Activated CD8-positive, alpha-beta memory T cell treated with anti-CD3 and anti-CD28 coated beads for 4 hours (primary cell): ENCODE results near the gene STK32C.

Source experiments
- DNase-seq, 2 donors: peaks; one replicate each; pipeline ENCODE4 v3.0.0-alpha.2; 2020; ENCODE audit warnings: low read depth in 2 of 2

STK32C gene

DNA sequence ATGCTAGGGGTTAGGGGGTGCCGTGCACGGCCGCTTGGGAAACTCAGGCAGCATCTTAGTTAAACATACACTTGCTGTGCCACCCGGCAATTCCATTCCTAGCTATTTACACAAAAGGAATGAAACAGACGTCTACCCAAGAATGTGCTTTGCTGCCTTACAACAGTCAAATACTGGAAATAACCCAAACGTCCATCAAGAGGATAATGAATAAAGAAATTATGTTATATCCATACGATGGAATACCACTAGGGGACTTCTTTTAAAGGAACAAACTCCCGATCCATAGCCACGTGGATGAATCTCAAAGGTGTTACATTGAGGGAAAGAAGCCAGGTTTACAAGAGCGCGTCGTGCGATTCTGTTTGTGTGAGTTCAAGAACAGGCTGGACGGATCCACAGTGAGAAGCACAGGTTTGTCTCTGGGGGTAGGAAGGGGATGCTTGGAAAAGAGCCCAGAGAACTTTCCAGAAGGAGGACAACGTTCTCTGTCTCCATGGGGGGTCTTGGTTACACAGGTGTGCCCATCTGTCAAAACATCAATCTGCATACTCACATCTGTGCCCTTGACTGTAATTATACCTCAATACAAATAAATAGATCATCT lies 41.8 kb downstream of the STK32C start:
- no peak for DNase-seq

GRCh38 chr10:132264966-132265889 lies 42.5 kb downstream of the STK32C start:
- DNase-seq, result no peak

DNA sequence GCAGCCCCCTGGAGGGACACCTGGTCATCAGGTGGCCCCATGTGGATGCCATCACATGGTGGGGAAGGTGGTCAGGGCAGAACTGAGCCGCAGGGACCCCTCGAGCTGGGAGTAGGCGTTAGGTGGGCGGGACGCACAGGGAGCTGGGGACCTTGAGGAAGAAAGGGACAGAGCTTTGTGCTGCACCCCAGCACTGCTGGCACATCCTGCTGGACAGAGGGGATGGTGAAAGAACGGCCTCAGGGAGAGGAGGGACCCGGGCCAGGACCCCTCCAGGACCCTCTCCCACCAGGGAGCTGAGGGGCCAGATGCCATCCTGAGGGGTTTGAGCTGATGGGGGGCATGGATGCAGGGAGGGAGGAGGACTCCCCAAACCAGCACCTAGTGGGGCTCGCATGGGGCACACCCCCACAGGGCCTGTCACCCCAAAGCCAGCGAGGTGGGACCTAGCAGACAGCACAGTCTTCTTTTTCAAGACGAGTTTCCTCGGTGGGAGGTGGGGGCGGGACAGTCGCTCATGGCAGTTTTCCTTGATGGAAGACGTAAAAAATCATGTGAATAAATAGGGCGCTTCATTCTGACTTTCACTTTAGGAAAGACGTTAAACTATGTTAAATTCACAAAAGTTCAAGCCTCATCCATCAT lies 43.3 kb downstream of the STK32C start:
- DNase-seq, result no peak

DNA sequence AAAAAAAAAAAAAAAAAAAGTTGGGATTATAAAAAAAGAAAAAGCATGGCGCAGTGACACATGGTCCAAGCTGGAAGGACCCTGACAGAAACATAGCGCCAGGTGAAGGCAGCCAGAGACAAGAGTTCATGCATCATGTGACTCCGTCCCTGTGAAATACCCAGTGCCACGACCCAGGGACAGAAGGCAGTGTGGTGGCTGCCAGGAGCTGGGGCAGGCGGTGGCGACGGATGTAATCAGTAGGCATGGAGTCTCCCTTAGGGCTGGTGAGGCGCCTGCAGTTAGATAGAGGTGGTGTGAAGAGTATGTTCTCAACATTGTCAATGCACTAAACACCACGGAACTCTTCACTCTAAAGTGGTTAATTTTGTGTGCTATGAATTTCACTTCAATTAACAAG lies 43.9 kb downstream of the STK32C start:
- no peak for DNase-seq

DNA sequence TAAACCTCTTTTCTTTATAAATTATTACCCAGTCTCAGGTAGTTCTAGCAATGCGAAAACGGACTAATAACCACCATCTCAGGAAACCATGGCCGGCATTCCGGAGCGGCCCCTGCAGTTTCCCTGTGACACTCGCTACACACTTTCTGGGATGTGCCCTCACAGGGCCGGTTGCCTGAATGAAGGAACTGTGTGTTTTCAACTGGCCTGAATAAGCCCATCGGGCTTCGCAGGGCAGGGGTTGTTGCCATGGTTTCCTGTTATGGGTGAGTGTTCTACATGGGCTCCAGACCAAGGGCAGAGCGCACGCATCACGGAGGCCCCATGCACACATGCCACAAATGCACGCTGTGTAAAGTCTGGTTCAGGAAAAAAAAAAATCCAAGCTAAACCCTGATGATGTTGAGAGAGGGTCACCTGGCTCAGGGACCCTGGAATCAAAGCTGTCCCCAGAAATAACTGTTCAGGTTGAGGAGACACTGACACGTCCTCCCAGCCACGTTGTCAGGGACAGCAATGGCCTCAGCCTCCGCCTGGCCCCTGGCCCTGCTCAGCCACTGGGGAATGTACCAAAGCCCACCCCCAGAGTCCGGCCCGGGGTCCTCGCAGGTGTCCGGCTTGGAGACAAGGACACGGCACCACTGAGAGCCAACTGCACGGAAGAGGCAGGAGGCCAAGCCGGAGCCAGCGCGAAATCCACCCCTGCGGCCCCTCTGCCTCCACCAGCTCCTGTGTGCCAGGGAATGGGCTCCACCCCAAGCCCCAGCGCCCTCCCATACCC lies 47.9 kb downstream of the STK32C start:
- no peak for DNase-seq

- DNase-seq, result no peak
These were observed 49.3 kb downstream of the STK32C start for GRCh38 chr10:132258423-132258822.

GRCh38 chr10:132257907-132258306 lies 49.8 kb downstream of the STK32C start:
- no peak for DNase-seq

DNA sequence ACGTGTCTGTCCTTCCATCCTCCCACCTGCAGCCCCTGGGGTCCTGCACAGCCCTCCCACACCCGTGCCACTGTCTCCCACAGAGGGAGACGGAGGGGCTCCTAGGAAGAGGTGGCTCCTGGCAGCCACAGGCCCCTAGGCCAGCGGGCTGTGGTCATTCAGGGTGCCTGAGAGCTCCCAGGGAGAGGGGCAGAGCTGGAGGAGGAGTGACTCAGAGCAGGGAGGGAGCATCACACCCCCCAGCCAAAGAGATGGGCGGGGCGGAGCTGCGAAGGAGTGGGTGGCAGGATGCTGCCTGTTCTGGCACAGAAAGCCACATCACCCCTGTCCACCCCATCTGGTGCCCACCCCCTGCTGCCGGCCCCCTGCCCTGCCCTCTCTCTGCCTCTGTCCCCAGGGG lies 50.5 kb downstream of the STK32C start:
- DNase-seq, result peak; percentile 16 to 26

DNA sequence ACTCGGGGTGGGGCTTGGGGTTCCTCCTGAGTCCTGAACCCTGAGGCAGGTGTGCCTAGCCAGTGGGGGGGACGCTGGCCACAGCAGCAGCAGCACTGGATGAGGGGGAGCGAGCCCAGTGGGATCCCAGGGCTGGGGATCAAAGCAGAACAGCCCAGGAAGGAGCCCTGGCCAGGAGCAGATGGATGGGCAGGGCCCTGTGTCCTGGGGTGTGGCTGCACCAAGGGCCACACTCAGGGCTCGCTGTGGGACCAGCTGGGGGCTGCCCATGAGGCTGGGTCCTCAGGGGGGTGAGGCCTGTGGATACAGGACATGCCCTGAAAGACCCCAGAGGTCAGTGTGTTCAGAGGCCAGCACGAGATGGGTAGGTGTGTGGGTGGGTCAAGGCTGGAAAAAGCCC lies 50.9 kb downstream of the STK32C start:
- DNase-seq, result no peak

DNA sequence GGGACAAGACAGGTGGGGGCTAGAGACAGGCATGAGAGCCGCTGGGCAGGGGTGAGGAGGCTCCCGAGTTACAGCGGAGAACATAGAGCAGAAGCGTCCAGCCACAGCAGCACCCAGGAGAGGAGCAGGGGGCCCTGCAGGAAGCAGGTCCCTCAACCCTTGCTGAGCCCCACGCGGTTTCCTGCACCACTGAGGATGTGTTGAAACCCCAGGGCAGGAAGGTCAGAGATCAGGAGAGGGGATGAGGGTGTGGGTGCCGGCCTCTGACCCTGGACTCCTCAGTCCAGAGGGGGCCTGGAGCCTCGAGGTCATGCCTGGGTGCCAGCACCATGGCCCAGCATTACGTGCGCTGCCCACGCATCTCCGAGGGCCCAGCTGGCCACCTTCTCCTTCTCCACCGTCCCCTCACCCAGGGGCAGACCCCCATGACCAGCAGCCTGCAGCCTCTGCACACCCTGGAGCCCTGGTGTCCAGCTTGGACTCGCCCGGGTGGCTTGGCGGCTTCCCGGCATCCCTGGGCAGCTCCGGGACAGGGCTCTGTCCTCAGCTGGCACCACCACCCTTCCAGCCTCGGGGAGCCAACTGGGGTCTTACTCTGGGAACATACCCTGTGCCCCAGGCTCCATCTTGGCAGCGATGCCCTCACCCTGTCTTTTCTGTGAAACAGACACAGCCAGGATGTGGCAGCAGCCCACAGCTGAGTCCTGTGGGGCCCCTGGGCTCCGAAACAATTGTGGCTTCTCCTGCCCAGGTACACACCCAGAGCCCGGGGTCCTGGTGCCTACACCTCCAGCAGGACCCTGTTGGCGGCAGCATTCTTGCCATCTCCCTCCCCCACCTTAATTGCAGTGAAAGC lies 52.0 kb downstream of the STK32C start:
- no peak for DNase-seq

DNA sequence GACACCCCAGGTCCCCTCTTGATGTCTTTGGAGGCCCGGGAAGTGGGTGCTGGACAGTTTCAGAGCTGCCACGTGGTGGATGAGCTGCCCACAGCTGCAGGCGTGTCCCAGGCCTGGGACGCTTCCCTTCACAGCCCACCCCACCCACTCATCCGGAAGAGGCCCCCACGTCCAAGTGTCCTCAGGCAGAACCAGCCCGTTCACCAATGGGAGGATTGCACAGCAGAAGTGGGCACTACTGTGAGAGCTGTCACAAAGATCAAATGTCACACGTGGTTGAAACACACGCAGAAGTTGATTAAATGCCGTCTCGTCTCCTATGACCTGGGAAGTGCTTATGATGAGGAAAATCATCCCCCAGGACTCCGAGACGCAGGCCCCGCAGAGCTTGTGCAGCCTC lies 52.9 kb downstream of the STK32C start:
- no peak for DNase-seq

GRCh38 chr10:132253092-132253687 lies 54.6 kb downstream of the STK32C start:
- DNase-seq, result no peak

DNA sequence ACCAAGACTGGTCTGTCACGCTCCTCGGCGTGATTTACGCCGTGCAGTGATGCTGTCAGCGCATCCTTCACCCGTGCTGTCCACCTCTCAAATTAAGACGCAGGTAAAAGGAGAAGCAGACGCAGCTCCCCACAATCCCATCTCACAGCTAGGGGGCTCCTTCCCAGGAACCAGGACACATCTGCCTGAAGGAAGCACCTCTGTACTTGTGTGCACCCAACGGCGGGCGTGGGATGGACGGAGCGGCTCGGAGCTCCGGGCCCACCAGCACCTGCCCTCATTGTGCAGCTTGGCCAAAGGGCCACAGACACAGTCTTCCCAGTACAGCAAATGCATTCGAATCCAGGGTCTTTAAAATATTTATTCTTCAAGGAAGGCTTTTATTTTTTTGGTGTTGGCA lies 55.3 kb downstream of the STK32C start:
- DNase-seq, result no peak

DNA sequence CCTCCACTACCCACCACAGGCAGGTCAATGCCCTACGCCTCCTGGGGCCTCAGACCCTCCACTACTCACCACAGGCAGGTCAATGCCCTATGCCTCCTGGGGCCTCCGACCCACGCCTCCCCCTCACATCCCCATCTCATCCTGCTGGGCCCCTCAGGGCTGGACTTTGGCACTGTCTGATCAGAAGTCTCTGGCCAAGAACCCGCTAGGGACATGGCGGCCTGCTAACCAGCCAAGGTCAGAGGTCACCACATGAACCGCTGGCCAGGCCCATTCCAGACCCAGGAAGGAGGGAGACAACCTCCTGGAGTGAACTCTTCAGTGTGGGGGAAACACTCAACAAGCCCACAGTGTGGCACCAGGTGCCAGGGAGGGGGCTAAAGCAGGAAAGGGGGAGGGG lies 55.8 kb downstream of the STK32C start:
- DNase-seq, result no peak

DNA sequence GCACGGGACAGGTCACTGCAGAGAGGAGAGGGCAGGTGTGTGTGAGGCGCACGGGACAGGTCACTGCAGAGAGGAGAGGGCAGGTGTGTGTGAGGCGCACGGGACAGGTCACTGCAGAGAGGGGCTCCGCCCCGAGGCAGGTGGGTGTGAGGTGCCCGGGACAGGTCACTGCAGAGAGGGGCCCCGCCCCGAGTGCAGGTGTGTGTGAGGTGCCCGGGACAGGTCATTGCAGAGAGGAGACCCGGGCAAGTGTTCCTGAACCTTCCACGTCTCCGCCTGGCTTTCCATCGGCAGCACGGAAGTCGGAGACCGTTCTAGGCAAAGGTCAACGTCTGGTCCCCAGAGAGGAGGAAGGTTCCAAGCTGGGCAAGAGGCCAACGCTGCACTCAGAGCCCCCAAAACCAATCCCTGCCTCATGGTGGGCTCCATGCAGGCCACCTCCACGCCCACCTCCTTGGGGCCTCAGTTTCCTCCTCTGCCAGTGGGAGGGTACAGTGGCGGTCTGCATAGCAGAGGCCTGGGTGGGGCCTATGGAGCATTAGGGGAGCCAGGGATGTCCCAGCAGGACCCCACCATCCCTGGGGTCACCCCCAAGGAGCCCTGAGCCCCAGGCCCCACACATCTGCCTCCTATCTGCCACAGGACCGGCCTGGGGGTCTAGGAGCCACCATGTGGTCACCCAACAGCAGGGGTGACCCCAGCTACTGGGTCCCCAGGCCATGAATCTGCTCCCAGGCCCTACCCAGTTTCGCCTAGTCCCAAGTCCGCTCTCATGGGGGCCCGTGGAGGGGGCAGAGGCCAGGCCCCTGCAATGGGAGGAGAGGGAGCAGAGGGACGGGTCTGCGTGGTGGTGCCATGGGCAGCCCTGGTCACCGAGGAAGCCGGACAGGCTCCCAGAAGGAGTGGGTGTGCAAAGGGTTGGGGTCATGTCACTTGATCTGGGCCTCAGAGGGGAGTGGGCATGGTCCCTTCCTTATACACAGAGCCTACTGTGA lies 57.0 kb downstream of the STK32C start:
- DNase-seq, result no peak

GRCh38 chr10:132249824-132250375 lies 57.9 kb downstream of the STK32C start:
- no peak for DNase-seq

DNA sequence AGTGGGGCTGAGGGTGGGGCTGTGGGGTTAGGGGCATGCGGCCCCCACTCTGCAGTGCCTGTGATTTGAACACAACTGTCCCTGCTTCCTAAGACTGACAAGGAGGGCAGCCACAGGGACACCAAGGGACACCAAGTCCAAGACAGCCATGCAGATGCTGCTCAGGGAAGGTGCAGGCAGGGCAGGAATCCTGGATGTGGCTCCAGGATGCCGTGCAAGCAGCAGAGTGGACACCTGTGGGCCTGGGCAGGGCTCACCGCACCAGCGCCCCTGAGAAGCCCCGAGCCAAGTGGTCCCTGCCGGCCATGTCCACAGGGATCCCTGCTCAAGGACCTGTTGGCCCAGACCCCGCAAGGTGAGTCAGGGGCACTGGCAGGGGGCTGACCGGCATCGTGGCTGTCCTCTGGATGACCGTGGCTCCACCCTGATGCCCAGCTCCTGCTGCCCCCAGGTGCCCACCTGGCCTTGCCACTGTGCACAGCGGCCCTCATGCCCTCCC lies 58.5 kb downstream of the STK32C start:
- DNase-seq, result no peak

GRCh38 chr10:132248455-132249225 lies 59.1 kb downstream of the STK32C start:
- DNase-seq, result peak in 1 of 2 donors; percentile 30
